ENCODE data around the gene VAV2. TPM values are rescaled to one million over a fixed set of nuclear protein-coding genes. Genes with fewer than 3 reads are reported as not detected.

Gene VAV2
- total RNA-seq, 1 donor from 2014 or later: 6.0 TPM

GRCh38 chr9:134026981-134027380 lies 34.9 kb upstream of the VAV2 start:
- no peak for DNase-seq

DNA sequence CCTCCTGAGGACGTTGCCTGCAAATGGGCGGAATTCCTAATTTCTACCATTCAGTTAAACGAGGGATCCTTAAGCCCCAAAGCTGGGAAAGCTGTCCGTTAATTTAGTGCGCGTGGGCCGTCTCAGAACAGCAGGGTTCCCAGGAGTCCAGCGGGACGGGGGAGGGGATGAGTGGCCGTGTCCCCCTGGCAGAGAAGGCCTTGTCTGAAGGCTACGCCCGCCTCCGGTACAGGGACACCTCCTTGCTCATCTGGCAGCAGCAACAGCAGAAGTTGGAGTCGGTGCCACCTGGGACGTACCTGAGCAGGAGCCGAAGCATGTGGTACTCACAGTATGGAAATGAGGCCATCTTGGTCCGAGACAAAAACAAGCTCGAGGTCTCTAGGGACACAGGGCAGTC lies 34.5 kb upstream of the VAV2 start:
- DNase-seq: no peak

- peak; percentile 18 for DNase-seq
These were observed 33.8 kb upstream of the VAV2 start for GRCh38 chr9:134025606-134026541.

- DNase-seq: peak; percentile 99
These were observed 32.9 kb upstream of the VAV2 start, which contains the start of gene BRD3OS for GRCh38 chr9:134024828-134025605. TSS of gene BRD3OS (plus strand) at chr9:134025481. CDS start at chr9:134026748, 1,267 bp downstream.

DNA sequence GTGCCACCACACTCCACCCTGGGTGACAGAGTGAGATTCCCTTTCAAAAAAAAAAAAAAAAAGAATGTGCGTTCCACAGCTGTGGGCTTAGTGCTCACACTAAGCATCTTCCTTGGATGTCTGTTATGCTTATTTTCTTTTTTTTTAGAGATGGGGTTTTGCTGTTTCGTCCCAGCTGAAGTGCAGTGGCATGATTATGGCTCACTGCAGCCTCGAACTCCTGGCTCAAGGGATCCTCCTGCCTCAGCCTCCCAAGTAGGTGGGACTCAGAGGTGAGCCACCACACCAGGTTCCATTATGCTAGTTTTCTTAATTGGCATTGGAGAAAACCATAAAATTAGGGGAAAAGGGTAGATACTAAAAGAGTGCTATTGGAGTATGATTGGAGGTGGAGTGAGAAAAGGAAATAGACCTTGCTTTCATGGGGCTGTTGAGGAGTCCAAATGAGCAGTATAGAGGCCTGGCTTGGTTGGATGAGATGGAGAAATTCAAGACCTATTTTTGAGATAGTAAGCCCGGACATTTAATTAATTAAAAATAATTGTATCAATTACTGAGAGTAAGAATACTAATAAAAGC lies 32.2 kb upstream of the VAV2 start:
- no peak for DNase-seq

DNA sequence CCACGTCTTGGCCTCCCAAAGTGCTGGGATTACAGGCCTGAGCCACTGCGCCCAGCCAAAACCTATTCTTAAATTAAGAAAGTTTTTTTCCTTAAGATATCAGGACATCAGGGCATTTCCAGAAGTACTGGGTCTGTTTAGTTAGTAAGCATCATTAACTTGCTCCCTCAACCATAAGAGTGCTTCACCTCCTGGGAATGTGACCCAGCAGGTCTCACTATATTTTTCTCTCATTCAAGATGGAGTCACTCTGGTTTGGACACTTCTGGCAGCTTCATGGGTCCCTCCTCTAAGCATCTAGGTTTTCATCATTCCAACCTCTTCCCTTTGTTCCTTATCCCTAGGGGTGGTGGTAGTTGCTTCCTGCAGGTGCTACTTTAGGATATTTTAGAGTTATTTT lies 22.8 kb upstream of the VAV2 start:
- no peak for DNase-seq

- no peak for DNase-seq
These were observed 19.3 kb upstream of the VAV2 start for GRCh38 chr9:134011401-134011800.

GRCh38 chr9:134010310-134011173 lies 18.4 kb upstream of the VAV2 start:
- DNase-seq: peak; percentile 22

GRCh38 chr9:134007571-134007970 lies 15.4 kb upstream of the VAV2 start:
- no peak for DNase-seq

DNA sequence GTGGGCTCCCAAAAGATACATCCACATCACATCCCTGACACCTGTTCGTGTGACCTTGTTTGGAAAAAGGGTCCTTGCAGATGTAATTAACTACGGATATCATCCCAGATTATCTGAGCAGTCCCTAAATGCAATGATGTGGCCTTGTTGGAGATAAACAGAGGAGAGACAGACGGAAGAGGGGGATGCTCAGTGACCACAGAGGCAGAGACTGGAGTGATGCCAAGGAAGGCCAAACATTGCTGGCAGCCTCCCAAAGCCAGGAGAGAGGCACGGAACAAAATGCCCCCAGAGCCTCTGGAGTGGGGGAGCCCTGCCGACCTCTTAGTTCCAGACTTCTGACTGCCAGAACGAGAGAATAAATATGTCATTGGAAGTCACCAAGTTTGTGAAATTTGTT lies 15.0 kb upstream of the VAV2 start:
- no peak for DNase-seq

- no peak for DNase-seq
These were observed 13.3 kb upstream of the VAV2 start for GRCh38 chr9:134005381-134005780.

DNA sequence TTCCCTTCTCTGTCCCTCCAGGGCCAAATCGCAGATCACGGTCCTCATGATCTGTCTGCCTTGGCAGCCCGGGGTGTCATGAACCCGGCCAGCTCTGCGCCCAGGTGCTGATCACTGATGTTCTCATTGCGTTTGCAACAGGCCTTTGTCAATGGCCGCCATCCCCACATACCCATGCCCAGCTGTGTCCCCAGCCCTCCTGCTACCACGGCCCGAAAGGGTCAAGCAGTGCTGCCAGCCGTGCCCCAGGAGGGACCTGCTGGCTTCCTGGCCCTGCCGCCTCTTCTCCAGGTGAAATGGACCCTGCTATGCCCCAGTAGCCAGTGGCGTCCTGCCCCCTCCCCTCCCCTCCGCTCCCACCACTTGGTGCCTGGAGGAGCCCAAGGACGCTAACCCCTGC lies 12.8 kb upstream of the VAV2 start:
- DNase-seq: no peak

DNA sequence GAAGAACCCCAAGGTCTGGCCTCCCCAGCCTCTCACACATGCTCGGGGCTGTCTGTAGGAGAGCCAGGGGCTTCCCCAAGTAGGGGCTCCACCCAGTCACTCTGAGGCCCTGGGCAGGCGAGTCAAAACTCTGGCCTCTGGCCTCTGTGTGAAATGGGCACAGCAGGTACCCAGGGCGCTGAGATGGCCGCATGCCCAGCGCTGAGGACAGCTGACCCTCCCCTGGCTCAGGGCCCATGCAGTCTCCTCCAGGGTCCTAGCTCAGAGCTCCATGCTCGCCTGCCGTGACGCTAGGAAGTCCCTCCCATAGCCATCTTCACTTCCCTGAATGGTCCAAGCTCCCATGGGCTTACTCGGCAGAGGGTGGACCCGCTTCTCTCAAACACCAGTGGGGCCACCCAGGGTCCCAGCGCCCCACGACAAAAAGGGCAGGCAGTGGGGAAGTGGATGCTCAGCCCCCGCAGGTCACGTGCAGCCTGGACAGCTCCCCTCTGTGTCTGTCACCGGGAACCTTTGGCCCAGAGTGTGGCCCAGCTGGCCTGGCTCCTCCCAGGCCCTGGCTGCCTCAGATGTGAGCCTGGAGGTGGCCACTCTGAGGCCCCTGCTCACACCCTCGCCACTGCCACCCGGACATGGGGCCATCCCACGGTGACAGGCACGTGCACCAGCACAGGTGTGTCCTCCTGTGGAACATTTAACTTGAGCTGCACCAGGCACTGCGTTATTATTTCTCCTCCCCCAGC lies 12.2 kb upstream of the VAV2 start:
- no peak for DNase-seq

GRCh38 chr9:134003237-134003636 lies 11.1 kb upstream of the VAV2 start:
- DNase-seq: no peak

DNA sequence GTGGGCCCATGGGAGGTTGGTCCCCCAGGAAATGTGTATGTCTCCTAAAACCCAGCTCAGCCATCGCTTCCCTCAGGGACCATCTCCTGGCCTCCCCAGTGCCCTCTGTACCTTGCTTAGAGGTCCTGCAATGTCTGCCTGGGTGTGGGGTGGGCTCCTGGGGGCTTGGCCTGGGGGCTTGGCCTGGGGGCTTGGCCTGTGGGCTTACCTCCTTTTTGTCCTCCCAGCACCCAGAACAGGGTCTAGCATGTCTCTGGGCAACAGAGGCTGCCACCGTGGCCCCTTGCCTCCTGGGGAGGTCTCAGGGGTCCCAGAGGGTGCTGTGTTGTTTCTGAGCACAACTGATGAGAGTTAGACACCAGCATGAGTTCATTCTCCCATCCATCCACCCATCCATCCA lies 10.7 kb upstream of the VAV2 start:
- no peak for DNase-seq

GRCh38 chr9:133999851-134000265 lies 7.7 kb upstream of the VAV2 start:
- peak; percentile 26 for DNase-seq

DNA sequence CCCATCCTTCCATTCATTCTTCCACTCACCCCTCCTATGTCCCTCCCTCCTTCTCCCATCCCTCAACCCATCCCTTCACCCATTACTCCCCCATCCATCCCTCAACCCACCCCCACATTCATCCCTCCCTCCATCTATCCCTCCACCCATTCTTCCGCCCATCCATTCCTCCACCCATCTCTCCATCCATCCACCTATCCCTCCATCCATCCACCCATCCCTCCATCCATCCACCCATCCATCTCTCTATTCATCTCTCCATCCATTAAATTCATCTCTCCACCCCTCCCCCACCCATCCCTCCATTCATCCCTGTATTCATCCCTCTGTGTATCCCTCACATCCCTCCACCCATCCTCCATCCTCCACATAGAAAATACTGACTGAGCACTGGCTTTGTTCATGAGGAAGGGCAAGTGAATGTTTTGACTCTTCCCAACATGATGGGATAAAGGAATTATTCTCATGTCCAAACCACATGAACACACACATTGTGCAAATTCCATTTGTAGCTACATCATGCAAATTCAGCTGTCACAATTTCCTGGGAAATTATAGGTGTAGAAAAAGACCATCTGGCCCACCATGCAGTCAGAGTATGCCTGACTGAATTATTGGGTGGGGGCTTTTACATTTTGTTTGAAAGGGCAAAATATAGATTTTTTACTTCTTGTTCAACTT lies 6.9 kb upstream of the VAV2 start:
- peak; percentile 24 for DNase-seq

- DNase-seq: no peak
These were observed 5.5 kb upstream of the VAV2 start for GRCh38 chr9:133997584-133997983.

DNA sequence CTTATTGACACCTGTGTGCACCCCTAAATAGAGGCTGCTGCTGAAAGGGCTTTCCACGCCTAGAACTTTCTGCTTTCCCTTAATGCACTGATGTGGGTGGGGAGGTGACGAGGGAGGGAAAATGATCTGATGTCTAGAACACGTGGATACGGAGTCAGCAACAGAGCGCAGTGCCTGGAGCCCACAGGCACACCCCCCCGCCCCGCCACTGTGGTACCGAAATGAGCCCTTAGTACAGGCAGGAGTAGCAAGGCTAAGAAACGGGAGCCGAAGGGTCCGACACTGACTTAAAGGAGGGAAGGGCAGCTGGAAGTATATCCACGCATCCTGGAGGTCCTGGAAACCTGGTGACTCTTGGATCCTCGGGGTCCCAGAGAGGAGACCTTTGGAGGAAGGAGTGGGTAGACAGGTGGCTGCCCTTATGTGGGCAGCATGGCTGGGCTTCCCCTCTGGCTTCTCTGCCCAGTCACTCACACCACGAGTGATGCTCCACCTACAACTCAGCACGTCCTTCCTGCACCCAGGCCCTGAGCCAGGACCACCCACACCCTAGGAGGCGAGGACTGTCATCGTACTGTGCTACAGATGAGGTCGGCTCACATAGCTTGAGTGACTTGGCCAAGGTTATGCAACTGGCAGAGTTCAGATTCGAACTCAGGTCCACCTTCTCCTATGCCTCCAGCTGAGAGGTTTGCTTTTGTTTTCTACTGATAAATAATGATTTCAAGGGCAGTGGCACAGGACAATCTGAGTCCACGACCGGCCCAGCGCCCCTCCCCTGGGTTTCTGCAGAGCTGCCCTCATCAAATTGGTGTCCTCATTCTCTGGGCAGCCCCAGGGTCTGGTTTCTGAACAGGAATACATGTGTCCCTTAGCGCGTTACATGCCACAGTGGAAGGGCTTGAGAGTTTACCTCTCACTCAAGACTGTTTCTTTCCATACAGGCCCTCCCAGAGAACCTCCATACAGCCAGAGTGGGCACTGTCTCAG lies 4.7 kb upstream of the VAV2 start:
- no peak for DNase-seq

Data from skin of body (tissue), 2 donors.